Heart left ventricle (tissue), 16 donors: ENCODE data around the gene USP53. TPM values are rescaled to one million over a fixed set of nuclear protein-coding genes. Genes with fewer than 3 reads are reported as not detected.

Experiments used
- ATAC-seq, 4 donors: fragments of 200-7000 bp; cut with Tn5 transposase; one replicate each; pipeline ENCODE4 v1.9.1; 2020 to 2022; ENCODE audit warnings: moderate library complexity in 4 of 4, mild to moderate bottlenecking in 3 of 4, moderate number of reproducible peaks in 1 of 4
- DNase-seq, 5 donors: peaks; one replicate each; pipeline ENCODE4 v3.0.0-alpha.2; 2020
- H3K27ac ChIP-seq, 12 donors: fragments of 200-600 bp; sonication (generic) in 4 of 12; one replicate each; pipeline versions ENCODE4 v1.5.0 to v1.8.0; 2016 to 2022; ENCODE audit warnings: mild to moderate bottlenecking in 2 of 12
- H3K27me3 ChIP-seq, 9 donors: fragments of 200-600 bp; sonication (generic) in 2 of 9; one replicate each; pipeline versions ENCODE4 v1.5.1 to v1.8.0; 2016 to 2022; ENCODE audit warnings: mild to moderate bottlenecking in 3 of 9
- H3K36me3 ChIP-seq, 9 donors: fragments of 200-600 bp; sonication (generic) in 2 of 9; one replicate each; pipeline versions ENCODE4 v1.5.0 to v1.8.0; 2018 to 2022; ENCODE audit warnings: mild to moderate bottlenecking in 2 of 9
- H3K4me1 ChIP-seq, 12 donors: fragments of 200-600 bp; sonication (generic) in 4 of 12; one replicate each; pipeline versions ENCODE4 v1.5.0 to v1.8.0; 2016 to 2022; ENCODE audit warnings: mild to moderate bottlenecking in 3 of 12
- H3K4me3 ChIP-seq, 12 donors: fragments of 200-600 bp; sonication (generic) in 4 of 12; one replicate each; pipeline versions ENCODE4 v1.5.0 to v1.8.0; 2017 to 2022; ENCODE audit warnings: mild to moderate bottlenecking in 9 of 12, moderate library complexity in 4 of 12
- H3K9me3 ChIP-seq, 12 donors: fragments of 200-600 bp; sonication (generic) in 4 of 12; one replicate each; pipeline versions ENCODE4 v1.5.0 to v1.8.0; 2016 to 2022; ENCODE audit warnings: mild to moderate bottlenecking in 1 of 12
- POLR2A ChIP-seq, 2 donors: fragments of 450-650 bp; IDR thresholded peaks; one replicate each; pipeline ENCODE4 v1.6.1; 2017; ENCODE audit warnings: antibody characterized with exemption in 2 of 2, mild to moderate bottlenecking in 2 of 2, moderate library complexity in 2 of 2
- WGBS, 4 donors: extraction: QIAGEN DNeasy Blood & Tissue Kit in 2 of 4; methylation state at CpG; one replicate each; pipeline versions ENCODE4 v1.1.5 to v1.1.7; 2013 to 2018; 5-methylcytosine and 5-hydroxymethylcytosine counted together
- intact Hi-C, 10 donors: fragments of 100-400 bp; cut with DNase I; formaldehyde crosslinking; loops; one replicate each; pipeline versions ENCODE4 v1.11.1 to v1.14.2; 2022
- polyA plus RNA-seq, 2 donors: library from polyadenylated mRNA; stranded (reverse); fragments of 200-250 nt; gene quantifications; one replicate each; pipeline ENCODE4 v1.2.3, GENCODE V29; 2013
- total RNA-seq, 9 donors: library from RNA; depleted of rRNA in 2 of 9; stranded (reverse); fragments of >200 nt in 2 of 9; fragmentation: NEBNext Ultra II Directional in 3 of 9; extraction: Animal tissue kit (Norgen Biotek cat#: 25700) in 3 of 9; gene quantifications; one replicate each; pipeline versions ENCODE4 v1.1.0 to v1.2.4, GENCODE V29; 2016 to 2023
- TF ChIP-seq, protein P1 (sequence below), 12 donors: fragments of 200-600 bp; sonication (generic) in 4 of 12; IDR thresholded peaks; one replicate each; pipeline versions ENCODE4 v1.5.0 to v1.8.0; 2018 to 2022; ENCODE audit warnings: antibody characterized with exemption in 12 of 12, mild to moderate bottlenecking in 5 of 12
- donor health status: ischemic (EF 13 %, LVEDD 7.1; RV severe dilation, severe dysfunction).
- donor health status: healthy with polysubstance abuse.
- donor health status: DM: no; HTN: yes; CAD: no.
- donor health status: DM: no; HTN: no; CAD: no.
- donor health status: ischemic (EF 25% LVEDD 6.9; RV normal size, moderate dysfunction).
- donor health status: ischemic (EF 25% LVEDD 5.7; RV mildly dilated, moderate dysfunction).
- donor health status: healthy.
- donor health status: DM: yes; HTN: yes; CAD: no.
- donor health status: ischemic (EF 35%, LVEDD 5.7; RV mildly dilated, moderate dysfunction).
- donor health status: nonischemic (EF 11% LVEDD 7.7; RV severe dilation, severe dysfunction).
- donor health status: DM: yes; HTN: yes; CAD: no.
- donor health status: PGD.
- donor health status: ischemic (EF 29% LVEDD 5.4; RV normal size, mild dysfunction).
- donor health status: nonischemic (EF 23%, LVEDD 6.1; RV moderate dilation, normal function).

USP53 gene
- total and polyA plus RNA-seq, 11 donors: 24.2 to 52.9 (median 43.7) TPM

DNA sequence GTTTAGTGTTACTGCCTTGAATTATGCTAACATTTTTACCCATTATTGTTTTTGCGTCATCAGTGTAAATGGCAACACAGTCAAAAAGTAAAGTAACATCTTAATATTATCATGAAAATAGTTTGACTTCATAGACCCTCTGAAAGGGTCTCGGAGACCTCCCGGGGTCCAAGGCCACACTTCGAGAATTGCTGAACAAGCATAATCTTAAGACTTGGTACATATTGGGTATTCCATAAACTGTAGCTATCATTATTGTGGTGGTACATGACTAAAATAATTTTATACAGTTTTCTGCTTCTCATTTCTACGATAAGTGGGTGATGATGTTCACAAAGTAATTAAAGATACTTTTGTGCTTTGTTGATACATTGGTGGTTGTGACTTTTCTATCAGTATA lies 76.8 kb downstream of the USP53 start:
- TF ChIP-seq, protein P1, sequence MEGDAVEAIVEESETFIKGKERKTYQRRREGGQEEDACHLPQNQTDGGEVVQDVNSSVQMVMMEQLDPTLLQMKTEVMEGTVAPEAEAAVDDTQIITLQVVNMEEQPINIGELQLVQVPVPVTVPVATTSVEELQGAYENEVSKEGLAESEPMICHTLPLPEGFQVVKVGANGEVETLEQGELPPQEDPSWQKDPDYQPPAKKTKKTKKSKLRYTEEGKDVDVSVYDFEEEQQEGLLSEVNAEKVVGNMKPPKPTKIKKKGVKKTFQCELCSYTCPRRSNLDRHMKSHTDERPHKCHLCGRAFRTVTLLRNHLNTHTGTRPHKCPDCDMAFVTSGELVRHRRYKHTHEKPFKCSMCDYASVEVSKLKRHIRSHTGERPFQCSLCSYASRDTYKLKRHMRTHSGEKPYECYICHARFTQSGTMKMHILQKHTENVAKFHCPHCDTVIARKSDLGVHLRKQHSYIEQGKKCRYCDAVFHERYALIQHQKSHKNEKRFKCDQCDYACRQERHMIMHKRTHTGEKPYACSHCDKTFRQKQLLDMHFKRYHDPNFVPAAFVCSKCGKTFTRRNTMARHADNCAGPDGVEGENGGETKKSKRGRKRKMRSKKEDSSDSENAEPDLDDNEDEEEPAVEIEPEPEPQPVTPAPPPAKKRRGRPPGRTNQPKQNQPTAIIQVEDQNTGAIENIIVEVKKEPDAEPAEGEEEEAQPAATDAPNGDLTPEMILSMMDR (IDR thresholded peaks at IDR 0.05): no peak
- no peak for TF ChIP-seq POLR2A (IDR thresholded peaks at IDR 0.05)
- Histone ChIP-seq H3K9me3 (no peaks in the 10 kb centered on the region), H3K27ac (no peak overlapping the region), H3K36me3 (peaks cover 0 to 52% (median 15%) of the 10 kb centered on the region in 9 donors), H3K4me3 (no peak overlapping the region), H3K27me3 (no peaks in the 10 kb centered on the region), H3K4me1 (peaks cover 3 to 26% (median 16%) of the 10 kb centered on the region in 12 donors)
- ATAC-seq: no peak
- intact Hi-C loops: loop anchor here in 9 of 10 donors (2.0 to 10.0 kb wide), 13 partner anchors 75 to 545 kb away; partner anchors contain the start of gene USP53 (in 1 of the 9)
- WGBS, 4 donors: 96 to 98% (median 97%) methylated on average over 5 of the region's 5 CpGs
- DNase-seq: no peak

DNA sequence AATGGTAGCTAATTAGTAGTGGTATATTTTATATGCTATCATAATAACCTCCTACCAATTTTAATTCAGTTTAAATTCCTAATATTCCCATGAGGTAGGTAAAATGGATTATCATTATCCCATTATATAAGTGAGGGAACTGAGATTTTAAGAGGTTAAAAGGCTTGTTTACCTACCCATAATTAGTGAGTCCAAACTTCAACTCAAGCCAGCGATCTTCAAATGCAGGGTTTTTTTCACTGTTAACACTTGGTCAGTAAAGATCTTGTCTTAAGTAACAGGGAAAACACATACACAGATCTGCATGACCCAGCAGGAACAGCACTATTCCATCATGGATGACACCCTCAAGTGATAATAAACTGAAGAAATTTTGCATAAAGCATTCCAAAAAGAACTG lies 78.1 kb downstream of the USP53 start:
- H3K36me3 ChIP-seq: peaks cover 0 to 62% (median 15%) of the 10 kb centered on the region in 9 donors
- intact Hi-C loops: loop anchor here in 1 of 10 donors (10.0 kb wide), 1 partner anchor 406 kb away; the partner anchor contains the start of gene SYNPO2
- DNase-seq: no peak
- H3K27ac ChIP-seq: no peak overlapping the region
- H3K4me3 ChIP-seq: no peak overlapping the region
- WGBS, 4 donors: 83 to 95% (median 92%) methylated on average over 1 of the region's 1 CpG
- peaks cover 0 to 13% (median 10%) of the 10 kb centered on the region in 12 donors for H3K4me1 ChIP-seq
- H3K27me3 ChIP-seq: no peaks in the 10 kb centered on the region
- TF ChIP-seq, protein P1 (IDR thresholded peaks at IDR 0.05): no peak
- TF ChIP-seq POLR2A (IDR thresholded peaks at IDR 0.05): no peak
- H3K9me3 ChIP-seq: no peaks in the 10 kb centered on the region
- no peak for ATAC-seq

DNA sequence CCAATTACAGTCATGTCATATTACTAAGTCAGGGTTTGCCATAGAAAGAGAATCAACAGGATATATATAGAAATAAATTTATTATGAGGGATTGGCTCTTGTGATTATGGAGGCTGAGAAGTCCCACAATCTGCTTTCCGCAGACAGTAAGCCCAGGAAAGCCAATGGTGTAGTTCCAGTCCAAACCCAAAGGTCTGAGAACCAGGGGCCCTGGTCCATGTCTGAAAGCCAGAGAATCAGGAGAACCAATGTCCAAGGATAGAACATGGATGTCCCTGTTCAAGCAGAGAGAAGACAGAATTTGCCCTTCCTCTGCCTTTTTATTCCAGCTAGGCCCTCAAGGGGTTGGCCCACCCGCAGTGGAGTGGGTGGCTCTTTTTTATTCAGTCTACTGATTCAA lies 83.8 kb downstream of the USP53 start:
- H3K36me3 ChIP-seq: peaks cover 0 to 73% (median 43%) of the 10 kb centered on the region in 9 donors

DNA sequence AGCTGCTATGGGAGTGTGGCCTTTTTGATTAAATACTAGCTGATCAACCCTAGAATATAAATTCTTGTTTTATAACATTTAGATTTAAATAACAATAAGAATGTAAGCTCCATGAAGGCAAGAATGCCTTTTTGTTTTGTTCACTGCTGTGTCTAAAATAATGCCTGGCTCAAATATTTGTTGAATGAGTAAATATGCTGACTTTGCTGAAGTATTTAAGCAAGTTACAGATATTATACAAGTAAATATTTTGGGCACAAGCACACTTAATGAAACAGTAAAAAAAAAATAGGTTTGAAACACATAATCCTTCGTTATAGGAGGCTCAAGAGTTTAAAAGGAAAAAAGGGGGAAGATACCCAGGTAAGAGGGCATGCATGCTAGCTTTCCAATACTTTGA lies 85.3 kb downstream of the USP53 start:
- Histone ChIP-seq H3K27ac (peak overlapping the region in 1 of 12 donors; percentile 3), H3K36me3 (peaks cover 0 to 60% (median 37%) of the 10 kb centered on the region in 9 donors), H3K27me3 (no peaks in the 10 kb centered on the region), H3K4me3 (peak overlapping the region in 3 of 12 donors; percentile 68 to 84 (median 74)), H3K4me1 (peaks cover 6 to 44% (median 25%) of the 10 kb centered on the region in 12 donors), H3K9me3 (no peaks in the 10 kb centered on the region)
- intact Hi-C loops: loop anchor here in 1 of 10 donors (10.0 kb wide), 1 partner anchor 413 kb away; the partner anchor contains the start of gene SYNPO2
- no peak for DNase-seq
- no peak for ATAC-seq
- no peak for TF ChIP-seq POLR2A (IDR thresholded peaks at IDR 0.05)
- TF ChIP-seq, protein P1 (IDR thresholded peaks at IDR 0.05): no peak
- 78 to 92% (median 88%) methylated on average over 1 of the region's 1 CpG for WGBS, 4 donors

More for the DNA sequence above, 83.8 kb downstream of the USP53 start:
- no peak overlapping the region for H3K4me3 ChIP-seq
- ATAC-seq: no peak
- H3K9me3 ChIP-seq: no peaks in the 10 kb centered on the region
- DNase-seq: no peak
- no peaks in the 10 kb centered on the region for H3K27me3 ChIP-seq
- no peak overlapping the region for H3K27ac ChIP-seq
- no peak for TF ChIP-seq POLR2A (IDR thresholded peaks at IDR 0.05)
- 94 to 100% (median 96%) methylated on average over 2 of the region's 2 CpGs for WGBS, 4 donors
- intact Hi-C loops: loop anchor here in 1 of 10 donors (10.0 kb wide), 1 partner anchor 412 kb away; the partner anchor contains the start of gene SYNPO2
- peaks cover 6 to 43% (median 25%) of the 10 kb centered on the region in 12 donors for H3K4me1 ChIP-seq
